Vagina (tissue), 2 donors: ENCODE data around the gene MYLK.

ENCODE experiments used
- POLR2A ChIP-seq, 2 donors: fragments of 450-650 bp; IDR thresholded peaks; one replicate each; pipeline ENCODE4 v1.6.1; 2017; ENCODE audit warnings: antibody characterized with exemption in 2 of 2, mild to moderate bottlenecking in 2 of 2, moderate library complexity in 2 of 2
- POLR2AphosphoS5 ChIP-seq, 2 donors: sonication (generic); formaldehyde crosslinking; IDR thresholded peaks; one replicate each; pipeline ENCODE4 v1.9.0; 2017; ENCODE audit warnings: antibody characterized with exemption in 2 of 2, mild to moderate bottlenecking in 2 of 2, low read depth in 1 of 2; ENCODE audit not compliant: insufficient read depth in 1 of 2
- TF ChIP-seq, protein P1 (sequence below), 3 experiments: fragments of 450-650 bp in 2 of 3; fragments of 200-600 bp in 1 of 3; sonication (generic) in 1 of 3; IDR thresholded peaks; one replicate each; pipeline ENCODE4 v1.5.1; 2017 to 2019; ENCODE audit warnings: antibody characterized with exemption in 3 of 3, mild to moderate bottlenecking in 2 of 3, moderate library complexity in 2 of 3

DNA sequence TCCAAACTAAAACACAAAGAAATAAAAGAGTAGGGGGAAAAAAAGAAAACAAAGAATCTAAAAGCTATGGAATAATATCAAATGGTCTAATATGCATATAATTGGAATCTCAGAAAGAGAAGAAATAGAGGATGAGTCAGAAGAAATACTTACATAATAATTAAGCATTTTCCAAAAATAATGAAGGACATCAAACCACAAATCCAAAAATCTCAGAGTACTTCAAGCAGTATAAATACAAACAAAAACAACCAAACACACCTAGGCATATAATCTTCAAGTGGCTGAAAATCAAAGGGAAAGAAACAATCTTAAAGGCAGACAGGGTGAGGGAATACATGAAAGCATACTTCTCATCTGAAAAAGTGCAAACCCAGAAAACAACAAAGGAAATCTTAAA lies 46.3 kb downstream of the MYLK start:
- TF ChIP-seq POLR2AphosphoS5 (IDR thresholded peaks at IDR 0.05; ENCODE audit: insufficient read depth in 1 of 2, low read depth in 1 of 2) (no peak), POLR2A (IDR thresholded peaks at IDR 0.05) (no peak)
- TF ChIP-seq, protein P1, sequence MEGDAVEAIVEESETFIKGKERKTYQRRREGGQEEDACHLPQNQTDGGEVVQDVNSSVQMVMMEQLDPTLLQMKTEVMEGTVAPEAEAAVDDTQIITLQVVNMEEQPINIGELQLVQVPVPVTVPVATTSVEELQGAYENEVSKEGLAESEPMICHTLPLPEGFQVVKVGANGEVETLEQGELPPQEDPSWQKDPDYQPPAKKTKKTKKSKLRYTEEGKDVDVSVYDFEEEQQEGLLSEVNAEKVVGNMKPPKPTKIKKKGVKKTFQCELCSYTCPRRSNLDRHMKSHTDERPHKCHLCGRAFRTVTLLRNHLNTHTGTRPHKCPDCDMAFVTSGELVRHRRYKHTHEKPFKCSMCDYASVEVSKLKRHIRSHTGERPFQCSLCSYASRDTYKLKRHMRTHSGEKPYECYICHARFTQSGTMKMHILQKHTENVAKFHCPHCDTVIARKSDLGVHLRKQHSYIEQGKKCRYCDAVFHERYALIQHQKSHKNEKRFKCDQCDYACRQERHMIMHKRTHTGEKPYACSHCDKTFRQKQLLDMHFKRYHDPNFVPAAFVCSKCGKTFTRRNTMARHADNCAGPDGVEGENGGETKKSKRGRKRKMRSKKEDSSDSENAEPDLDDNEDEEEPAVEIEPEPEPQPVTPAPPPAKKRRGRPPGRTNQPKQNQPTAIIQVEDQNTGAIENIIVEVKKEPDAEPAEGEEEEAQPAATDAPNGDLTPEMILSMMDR (IDR thresholded peaks at IDR 0.05): no peak
